GM10266 (cell line): ENCODE measurements around the gene SMAD3.

Source experiments
- DNase-seq: peaks from one replicate; pipeline ENCODE4 v3.0.0; 2012; ENCODE audit errors: extremely low spot score
- TF ChIP-seq, protein P1 (sequence below): IDR thresholded peaks from 2 replicates; pipeline ENCODE4 v1.5.1; 2012; ENCODE audit warnings: mild to moderate bottlenecking, low read depth; ENCODE audit not compliant: control insufficient read depth, insufficient read depth; ENCODE audit errors: missing control alignments

Gene SMAD3

DNA sequence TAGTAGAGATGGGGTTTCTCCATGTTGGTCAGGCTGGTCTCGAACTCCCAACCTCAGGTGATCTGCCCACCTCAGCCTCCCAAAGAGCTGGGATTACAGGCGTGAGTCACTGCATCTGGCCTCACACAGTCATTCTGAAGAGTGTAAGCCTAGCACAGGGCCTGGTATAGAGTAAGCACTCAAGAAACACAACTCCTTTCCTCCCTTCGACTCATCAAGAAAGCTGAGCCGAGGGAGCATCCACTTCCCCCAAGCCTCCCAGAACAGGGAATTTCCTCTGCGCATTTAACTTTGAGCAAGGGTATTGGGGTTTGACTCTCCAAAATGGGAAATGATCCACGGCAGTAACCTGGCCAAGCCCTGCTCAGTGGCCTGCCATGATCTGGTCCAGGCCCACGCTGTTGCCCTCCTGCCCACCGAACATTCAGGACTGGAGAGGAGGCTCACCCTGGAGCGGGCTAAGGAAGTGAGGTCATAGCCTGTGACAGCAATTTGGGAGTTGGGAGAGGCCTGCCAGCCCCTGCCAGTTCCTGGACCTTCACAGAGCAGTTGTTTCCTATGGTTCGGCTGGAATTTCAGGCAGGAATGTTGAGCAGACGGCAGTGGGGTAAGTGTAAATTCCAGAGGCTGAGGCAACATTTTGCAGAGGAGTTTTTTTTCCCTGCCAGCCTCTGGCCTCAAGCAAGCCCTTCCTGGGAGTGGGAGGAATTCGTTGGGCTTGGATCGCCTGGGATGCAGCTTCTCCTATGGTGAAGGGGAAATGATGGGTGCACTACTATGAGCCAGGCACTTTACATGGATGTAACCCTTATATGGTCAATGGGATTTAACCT lies 21.2 kb upstream of the SMAD3 start:
- TF ChIP-seq, protein P1, sequence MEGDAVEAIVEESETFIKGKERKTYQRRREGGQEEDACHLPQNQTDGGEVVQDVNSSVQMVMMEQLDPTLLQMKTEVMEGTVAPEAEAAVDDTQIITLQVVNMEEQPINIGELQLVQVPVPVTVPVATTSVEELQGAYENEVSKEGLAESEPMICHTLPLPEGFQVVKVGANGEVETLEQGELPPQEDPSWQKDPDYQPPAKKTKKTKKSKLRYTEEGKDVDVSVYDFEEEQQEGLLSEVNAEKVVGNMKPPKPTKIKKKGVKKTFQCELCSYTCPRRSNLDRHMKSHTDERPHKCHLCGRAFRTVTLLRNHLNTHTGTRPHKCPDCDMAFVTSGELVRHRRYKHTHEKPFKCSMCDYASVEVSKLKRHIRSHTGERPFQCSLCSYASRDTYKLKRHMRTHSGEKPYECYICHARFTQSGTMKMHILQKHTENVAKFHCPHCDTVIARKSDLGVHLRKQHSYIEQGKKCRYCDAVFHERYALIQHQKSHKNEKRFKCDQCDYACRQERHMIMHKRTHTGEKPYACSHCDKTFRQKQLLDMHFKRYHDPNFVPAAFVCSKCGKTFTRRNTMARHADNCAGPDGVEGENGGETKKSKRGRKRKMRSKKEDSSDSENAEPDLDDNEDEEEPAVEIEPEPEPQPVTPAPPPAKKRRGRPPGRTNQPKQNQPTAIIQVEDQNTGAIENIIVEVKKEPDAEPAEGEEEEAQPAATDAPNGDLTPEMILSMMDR: no peak
- DNase-seq: no peak

- no peak for DNase-seq
- TF ChIP-seq, protein P1: no peak
These were observed 18.2 kb upstream of the SMAD3 start for GRCh38 chr15:67047149-67047661.

DNA sequence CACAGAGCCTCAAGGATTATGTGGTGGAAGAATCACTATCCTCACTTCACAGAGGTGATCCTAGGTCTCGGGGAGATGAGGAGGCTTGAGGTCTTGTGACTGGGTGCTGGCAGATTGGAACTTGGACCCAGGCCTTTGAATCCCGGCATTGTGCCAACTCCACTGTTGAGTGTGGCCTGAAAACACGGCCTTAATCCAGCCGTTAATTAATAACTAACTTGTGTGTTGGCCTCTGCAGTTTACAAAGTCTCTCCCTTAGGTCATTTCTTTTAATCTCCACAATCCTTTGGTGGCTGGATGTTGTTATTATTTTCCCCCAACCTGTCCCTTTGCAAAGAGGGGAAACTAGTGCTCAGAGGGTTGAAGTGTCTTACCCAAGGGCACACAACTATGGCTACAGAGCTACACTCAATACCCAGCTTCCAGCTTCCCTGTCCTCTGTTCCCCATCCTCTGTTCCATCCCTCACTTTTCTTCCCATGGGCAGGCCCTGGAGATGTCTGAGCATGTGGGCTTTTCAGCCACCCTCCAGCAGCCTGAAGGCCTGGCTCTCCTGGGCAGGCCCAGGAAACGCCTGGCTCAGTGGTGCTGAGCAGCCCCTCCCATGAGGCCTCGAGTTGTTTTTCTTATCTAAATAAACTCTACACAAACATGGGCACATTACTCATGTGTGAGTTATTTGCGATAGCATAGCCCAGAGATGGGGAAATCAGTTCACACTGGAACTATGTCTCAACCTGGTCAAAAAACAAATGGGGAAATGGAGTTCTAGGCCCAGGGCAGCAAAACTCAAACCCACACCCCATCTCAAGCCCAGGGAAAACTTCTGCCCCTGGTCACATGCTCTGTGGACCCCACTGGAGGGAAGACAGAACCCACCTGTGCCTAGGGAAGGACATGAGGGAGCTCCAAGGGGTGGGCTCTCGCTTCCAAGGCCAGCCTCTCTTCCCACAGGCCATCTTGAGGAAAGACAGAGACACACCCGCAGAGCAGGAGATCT lies 16.8 kb upstream of the SMAD3 start:
- TF ChIP-seq, protein P1: no peak
- no peak for DNase-seq

- no peak for DNase-seq
- TF ChIP-seq, protein P1: no peak
These were observed 15.9 kb upstream of the SMAD3 start for GRCh38 chr15:67049351-67050044.

DNA sequence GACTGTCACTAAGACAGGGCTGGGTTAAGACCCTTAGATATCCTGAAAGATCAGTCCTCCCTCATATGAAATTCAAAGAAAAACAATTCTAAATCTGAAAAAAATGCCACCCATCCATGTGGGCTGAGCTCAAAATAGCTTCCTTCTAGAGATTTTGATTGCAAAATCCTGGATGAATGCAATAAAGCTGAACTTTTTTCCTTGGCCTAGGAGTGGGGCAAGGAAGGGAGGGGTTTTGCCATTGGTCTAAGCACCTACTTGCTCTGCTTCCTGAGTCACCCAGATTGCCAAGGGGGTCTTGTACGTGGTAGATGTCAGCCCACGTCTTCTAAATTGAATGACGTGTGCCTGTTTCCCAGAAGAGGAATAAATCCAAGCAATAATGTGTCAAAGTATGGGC lies 15.3 kb upstream of the SMAD3 start:
- DNase-seq: no peak
- TF ChIP-seq, protein P1: no peak

DNA sequence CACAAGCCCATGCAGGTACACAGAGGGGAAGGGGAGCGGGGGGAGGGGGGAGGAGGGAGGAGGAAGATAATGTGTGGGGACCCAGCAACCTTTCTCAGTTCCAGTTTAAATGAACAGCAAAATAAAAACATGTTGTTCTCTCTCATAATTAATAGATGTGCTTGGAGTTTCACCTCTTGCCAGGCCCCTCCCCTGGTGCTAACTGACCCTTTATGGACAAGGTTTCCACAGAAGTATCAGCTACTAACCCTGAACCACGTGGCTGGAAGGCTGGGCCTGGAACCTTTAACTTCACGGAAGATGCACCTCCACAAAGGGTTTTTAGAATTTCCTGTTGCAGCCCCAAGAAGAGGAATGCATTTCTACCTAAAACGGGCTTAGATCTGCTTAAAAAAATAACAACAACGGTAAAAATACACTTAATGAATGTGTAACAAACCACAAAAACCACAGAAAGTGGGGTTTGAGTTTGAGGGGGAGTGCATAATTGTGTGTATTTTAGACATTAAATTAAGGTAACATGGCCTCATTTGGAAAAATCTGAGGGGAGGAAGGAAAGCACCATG lies 14.8 kb upstream of the SMAD3 start:
- TF ChIP-seq, protein P1: no peak
- no peak for DNase-seq
